GM19438 (cell line): Measurements from ENCODE around the gene COL3A1.

Source experiments
- ATAC-seq: cut with Tn5 transposase; IDR thresholded peaks from one replicate; pipeline ENCODE4 v1.9.1; 2021; ENCODE audit warnings: low read depth; ENCODE audit not compliant: unreplicated experiment

Gene COL3A1

DNA sequence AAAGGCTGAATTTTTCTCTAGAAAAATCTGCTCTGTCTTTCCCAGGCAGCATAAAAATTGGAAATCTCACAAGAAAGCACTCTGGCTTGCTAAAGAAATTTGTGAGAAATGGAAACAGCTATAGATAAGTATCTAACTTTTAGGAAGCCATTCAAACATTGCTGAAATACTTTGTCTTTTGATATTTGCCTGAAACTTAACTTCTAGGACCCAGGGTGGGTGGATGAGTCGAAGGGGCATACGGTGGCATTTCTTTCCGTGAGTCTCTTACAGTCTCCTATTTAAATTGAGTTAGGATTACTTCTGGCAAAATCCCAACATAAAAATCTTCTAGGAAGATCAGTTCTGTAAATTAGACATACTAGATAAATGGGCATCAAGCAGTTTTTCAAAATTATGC, 532 bp upstream of the COL3A1 start:
- no peak for ATAC-seq

DNA sequence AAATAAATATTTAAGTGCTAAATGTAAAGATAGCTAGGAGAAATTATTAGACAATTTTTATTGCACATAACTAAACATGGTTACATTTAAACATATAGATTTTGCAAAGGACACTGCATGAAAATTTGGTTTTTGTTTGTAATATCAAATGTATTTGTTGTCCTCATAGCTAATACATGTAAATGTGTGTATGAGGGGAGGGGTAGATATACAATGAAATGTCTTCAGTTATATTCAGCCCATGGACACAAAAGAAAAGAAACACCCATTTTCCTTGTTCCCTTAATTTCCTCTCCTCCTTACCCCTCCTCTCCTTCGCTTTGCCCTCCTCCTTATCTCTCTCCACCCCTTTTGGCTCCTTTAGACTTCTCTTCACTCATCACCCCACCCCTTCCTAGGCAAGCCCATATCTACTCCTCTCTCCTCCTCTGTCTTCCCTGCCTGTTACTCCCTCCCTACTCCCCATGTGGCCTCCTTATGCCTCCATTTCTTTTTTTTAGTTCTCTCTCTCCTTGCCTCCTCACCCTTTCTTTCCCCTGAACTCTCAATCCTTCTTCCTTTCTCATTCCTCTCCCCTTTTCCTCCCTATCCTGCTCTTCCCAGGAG, 1.4 kb downstream of the COL3A1 start:
- no peak for ATAC-seq

GRCh38 chr2:188976545-188977268, 2.5 kb downstream of the COL3A1 start:
- no peak for ATAC-seq

GRCh38 chr2:188977317-188977716, 3.1 kb downstream of the COL3A1 start:
- no peak for ATAC-seq

GRCh38 chr2:188978291-188979081, 4.3 kb downstream of the COL3A1 start:
- ATAC-seq: peak; percentile 66

DNA sequence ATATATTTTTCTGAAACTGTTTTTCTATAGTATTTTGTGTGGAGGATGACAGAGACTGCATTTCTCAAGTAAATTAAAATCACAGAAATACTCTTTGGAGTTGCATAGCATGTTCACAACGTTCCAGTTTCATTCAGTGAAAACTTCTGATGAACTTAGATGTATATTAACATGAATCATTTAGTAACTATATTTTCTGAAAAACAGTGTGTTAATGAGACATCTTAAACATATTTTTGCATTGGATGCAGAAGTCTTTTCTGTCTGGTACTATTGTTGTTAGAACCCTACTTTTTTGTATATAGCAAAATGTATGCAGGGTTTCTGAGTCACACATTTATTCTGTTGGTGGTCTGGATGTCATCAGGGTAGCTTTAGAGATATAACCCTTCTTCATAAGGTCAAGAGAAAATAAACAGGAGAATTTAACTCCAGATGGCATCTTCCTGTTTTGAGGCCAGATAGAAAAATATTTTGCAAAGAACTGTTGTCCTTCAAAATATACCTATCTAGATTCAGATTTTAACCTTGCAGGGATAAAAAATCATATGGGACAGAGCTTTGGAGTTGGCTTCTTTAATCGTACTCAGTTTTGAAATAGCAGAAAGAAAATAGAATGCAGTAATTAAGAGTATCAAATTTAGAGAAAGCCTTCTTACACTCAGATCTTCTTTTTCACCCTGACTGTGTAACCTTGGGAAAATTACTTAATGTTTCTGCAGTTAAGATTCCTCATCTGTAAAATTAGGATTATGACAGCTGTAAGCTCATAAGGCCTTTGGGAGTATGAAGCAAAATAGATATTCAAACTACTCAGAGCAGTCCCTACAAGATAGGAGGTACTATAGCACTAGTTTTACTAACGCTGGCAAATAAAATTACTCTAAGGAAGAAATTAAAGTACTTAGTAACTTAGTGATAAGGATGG, 5.3 kb downstream of the COL3A1 start:
- ATAC-seq: no peak

GRCh38 chr2:188983427-188984064, 9.4 kb downstream of the COL3A1 start:
- no peak for ATAC-seq

GRCh38 chr2:188984065-188984491, 9.9 kb downstream of the COL3A1 start:
- no peak for ATAC-seq

GRCh38 chr2:188984680-188985079, 10.5 kb downstream of the COL3A1 start:
- no peak for ATAC-seq

DNA sequence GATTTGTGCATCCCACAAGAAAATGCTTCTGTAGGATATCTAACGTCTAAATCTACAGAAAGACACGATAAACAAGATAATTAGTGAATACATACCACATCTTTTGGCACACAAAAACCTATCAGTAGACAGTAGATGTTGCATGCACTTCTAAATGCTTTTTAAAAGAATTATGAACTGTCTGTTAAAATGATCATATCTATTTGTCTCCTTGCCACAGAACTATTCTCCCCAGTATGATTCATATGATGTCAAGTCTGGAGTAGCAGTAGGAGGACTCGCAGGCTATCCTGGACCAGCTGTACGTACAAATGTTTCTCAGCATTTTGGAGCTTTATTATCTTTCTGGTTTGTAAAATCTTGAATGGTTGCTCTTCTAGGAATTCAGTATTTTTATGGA, 12.7 kb downstream of the COL3A1 start:
- no peak for ATAC-seq

GRCh38 chr2:188993247-188993646, 19.1 kb downstream of the COL3A1 start:
- no peak for ATAC-seq

DNA sequence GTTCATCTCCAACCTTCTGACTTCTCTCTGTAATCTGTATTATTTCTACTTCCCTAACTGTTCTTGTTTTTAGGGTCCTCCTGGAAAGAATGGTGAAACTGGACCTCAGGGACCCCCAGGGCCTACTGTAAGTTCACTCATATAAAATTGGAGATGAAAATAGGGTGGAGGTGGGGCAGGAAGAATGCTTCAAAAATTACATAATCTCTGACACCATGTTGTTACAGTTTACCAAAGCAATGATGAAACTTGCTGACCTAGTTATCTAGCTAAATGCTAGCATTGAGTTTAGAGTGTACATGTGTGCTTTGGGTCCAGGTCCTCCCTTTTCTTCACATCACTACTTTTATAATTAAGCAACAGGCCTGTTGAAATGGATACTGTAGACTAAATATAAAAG, 23.1 kb downstream of the COL3A1 start:
- no peak for ATAC-seq

DNA sequence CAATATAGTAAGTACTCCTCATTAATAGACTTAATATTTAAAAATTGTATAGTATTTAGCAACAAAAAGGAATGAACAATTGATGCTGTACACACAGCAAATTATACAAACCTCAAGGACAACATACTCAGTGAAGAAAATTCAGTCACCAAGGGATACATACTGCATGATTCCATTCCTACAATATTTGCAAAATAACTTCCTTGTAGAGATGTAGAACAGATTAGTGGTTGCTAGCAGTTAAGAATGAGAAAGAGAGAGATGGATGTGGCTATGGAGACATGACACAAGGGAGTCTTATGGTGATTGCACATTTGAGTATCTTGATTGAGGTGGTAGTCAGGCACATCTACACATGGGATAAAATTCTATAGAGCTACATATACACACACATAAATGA, 26.0 kb downstream of the COL3A1 start:
- no peak for ATAC-seq

DNA sequence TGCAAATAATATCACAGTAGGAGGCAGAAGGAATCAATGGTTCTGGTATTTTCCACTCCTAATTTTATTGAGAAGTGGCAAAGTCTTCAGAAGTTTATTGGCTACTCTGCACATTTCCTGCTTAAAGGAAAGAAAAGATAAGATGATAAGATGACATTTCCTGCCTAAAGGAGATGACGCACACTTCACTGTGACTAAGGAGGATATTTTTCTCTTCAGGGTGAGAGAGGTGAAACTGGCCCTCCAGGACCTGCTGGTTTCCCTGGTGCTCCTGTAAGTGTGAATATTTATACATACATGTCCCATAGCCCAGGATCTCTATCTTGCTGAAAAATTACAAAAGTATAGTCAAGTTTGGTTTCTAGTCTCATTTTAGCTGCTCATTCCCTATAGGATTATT, 27.9 kb downstream of the COL3A1 start:
- no peak for ATAC-seq

GRCh38 chr2:189008555-189009262, 34.5 kb downstream of the COL3A1 start:
- no peak for ATAC-seq

- no peak for ATAC-seq
These were observed 36.4 kb downstream of the COL3A1 start for GRCh38 chr2:189010536-189010935.

- no peak for ATAC-seq
These were observed 38.2 kb downstream of the COL3A1 start for GRCh38 chr2:189012351-189012750.

DNA sequence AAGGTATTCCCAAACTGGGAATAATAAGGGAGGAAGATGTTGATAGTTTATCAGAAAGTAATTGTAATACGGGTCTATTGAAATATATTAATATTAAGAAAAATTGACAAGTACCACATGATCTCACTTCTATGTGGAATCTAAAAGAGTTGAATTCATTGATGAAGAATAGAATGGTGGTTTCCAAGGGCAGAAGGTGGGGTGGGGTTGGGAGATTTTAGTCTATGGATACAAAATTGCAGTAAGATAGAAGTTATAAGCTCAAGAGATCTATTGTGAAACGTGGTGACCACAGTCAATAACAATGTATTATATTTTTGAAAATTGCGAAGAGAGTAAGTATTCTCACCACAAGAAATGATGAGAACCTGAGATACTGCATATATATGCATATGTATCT, 38.9 kb downstream of the COL3A1 start:
- no peak for ATAC-seq

GRCh38 chr2:189013671-189014448, 39.7 kb downstream of the COL3A1 start:
- no peak for ATAC-seq
